GM21367 (cell line): Measurements from ENCODE around the gene ULBP2.

Experiments used
- ATAC-seq: cut with Tn5 transposase; IDR thresholded peaks from one replicate; pipeline ENCODE4 v1.9.1; 2021; ENCODE audit not compliant: unreplicated experiment

ULBP2 gene, protein sequence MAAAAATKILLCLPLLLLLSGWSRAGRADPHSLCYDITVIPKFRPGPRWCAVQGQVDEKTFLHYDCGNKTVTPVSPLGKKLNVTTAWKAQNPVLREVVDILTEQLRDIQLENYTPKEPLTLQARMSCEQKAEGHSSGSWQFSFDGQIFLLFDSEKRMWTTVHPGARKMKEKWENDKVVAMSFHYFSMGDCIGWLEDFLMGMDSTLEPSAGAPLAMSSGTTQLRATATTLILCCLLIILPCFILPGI

GRCh38 chr6:149941583-149942460 lies at the start of gene ULBP2:
ULBP2 (plus strand) TSS chr6:149942014; CDS start chr6:149942073, 59 bp downstream.
- ATAC-seq: no peak

DNA sequence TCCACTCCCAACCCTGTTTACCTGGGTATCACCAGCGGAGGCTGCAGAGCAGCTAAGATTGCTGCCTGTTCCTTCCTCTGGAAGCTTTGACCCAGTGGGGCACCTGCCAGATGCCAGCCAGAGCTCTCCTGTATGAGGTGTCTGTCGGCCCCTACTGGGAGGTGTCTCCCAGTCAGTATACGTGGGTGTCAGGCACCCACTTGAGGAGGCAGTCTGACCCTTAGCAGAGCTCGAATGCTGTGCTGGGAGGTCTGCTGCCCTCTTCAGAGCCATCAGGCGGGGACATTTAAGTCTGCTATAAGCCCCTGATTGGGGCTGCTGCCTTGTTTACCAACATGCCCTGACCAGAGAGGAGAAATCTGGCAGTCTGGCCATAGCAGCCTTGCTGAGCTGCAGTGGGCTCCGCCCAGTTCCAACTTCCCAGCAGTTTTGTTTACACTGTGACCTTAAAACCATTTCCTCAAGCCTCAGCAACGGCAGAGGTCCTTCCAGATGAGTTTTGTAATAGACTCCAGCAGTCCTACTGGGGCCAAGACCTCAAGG lies 46.7 kb upstream of the ULBP2 start:
- no peak for ATAC-seq

DNA sequence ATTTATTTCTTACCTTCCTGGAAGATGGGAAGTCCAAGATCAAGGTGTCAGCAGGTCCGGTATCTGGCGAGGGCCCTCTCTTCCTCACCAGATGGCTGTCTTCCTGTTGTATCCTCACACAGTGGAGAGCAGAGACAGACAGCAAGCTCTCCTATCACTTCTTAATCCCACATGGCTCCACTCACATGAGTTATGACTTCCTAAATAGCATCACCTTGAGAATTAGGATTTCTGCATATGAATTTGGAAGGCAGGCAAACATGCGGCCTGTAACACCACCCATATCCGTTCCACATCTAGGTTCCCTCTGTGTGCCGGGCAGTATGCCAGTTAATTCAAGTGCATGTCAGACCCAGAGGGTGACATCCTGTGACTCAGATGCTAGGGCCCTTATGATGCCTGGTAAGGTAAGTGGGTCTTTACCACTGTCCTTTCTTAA lies 46.0 kb upstream of the ULBP2 start:
- no peak for ATAC-seq

GRCh38 chr6:149896491-149896890 lies 45.3 kb upstream of the ULBP2 start:
- no peak for ATAC-seq

DNA sequence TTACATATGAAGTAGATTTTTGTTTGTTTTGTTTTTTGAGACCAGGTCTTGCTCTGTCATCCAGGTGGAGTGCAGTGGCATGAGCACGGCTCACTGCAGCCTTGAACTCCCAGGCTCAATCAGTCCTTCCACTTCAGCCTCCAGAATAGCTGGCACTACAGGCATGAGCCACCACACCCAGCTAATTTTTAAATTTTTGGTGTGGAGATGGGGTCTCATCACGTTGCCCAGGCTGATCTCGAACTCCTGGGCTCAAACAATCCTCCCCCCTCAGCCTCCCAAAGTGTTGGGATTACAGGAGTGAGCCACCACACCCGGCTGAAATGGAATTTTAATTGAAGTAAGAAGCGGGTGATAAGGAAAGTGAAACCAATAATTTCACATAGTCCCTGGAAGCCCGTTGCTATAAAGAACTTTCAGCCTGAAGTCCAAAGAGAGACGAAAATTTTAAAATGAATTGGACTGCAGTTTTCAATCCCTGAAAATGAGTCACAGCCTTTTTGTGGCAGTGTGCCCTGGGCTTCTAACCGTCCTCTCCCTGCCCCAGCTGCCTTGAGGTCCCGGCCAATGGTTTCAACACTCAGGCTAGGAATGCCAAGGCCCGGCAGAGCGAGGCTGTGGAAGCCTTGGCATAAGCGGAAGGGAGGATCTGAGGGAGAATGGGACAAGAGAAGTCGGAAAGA lies 44.7 kb upstream of the ULBP2 start:
- ATAC-seq: no peak

GRCh38 chr6:149897855-149898744 lies 43.7 kb upstream of the ULBP2 start, which contains the start of gene RAET1E:
RAET1E (minus strand) TSS chr6:149898113; CDS start chr6:149890901, 7,212 bp downstream.
- ATAC-seq: no peak

GRCh38 chr6:149898966-149899365 lies 42.8 kb upstream of the ULBP2 start:
- ATAC-seq: no peak

DNA sequence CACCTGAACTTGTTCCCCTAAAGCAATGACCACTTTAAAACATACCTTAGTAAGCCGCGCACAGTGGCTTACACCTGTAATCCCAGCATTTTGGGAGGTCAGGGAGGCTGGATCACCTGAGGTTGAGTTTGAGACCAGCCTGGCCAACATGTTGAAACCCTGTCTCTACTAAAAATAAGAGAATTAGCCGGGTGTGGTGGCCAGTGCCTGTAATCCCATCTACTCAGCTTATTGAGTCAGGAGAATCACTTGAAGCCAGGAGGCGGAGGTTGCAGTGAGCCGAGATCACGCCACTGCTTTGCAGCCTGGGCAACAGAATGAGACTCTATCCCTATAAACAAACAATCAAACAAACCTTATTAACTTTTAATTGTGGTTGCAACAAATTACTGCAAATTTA lies 42.3 kb upstream of the ULBP2 start:
- ATAC-seq: no peak

DNA sequence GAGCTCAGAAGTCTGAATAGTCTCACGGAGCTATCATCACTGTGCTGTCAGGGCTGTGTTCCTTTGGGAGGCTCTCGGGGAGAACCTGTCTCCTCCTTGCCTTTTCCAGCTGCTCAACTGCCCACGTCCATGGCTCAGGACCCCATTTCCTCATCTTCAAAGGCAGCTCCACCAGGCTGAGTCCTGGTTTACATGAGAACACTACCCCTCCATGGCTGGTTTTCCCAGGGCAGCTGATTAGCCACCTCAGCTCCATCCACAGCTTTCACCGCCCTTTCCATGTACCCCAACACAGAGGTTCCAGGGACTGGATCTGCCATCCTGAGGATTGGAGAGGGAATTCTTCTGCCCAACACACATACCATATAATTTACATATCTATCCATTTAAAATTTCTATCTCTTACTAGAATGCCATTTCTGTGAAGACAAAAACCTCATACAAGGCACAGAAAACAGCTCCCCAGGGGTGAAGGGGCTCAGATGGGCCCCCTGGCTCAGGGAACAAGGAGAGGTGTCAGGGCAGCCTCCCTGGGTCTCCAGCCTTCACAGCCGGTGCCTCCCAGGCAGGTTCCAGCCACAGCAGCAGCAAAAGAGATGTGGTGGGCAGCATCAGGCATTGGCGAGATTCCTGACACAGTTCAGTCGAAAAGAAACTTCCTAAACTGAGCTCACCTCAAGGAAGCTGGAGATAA lies 41.7 kb upstream of the ULBP2 start:
- ATAC-seq: no peak

GRCh38 chr6:149900620-149901443 lies 41.0 kb upstream of the ULBP2 start:
- no peak for ATAC-seq

- ATAC-seq: no peak
Observed at GRCh38 chr6:149901444-149902140, 40.2 kb upstream of the ULBP2 start.

GRCh38 chr6:149903938-149904611 lies 37.7 kb upstream of the ULBP2 start:
- ATAC-seq: no peak

GRCh38 chr6:149904661-149905370 lies 37.0 kb upstream of the ULBP2 start:
- no peak for ATAC-seq

GRCh38 chr6:149905371-149905910 lies 36.4 kb upstream of the ULBP2 start:
- ATAC-seq: no peak

DNA sequence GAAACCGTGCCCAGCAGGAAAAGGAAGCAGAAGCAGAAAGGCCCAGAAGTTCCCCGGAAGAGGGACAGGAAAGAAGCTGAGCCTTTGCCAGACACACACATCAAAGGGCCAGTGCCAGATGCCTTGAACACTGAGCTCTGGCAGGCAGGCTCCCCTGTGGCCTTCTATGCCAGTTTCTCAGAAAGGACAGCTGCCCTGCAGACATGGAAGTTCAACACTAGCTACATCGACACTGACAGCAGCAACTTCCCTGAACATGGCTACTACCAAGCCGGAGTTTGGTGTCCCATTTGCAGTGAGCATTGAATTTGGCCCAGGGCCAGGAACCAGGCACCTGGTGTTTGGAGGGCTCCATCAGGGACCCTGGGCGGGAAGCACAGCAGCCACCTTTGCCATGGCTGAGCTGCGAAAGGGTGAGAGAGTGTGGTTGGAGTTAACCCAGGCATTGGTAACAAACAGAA lies 35.9 kb upstream of the ULBP2 start:
- no peak for ATAC-seq

DNA sequence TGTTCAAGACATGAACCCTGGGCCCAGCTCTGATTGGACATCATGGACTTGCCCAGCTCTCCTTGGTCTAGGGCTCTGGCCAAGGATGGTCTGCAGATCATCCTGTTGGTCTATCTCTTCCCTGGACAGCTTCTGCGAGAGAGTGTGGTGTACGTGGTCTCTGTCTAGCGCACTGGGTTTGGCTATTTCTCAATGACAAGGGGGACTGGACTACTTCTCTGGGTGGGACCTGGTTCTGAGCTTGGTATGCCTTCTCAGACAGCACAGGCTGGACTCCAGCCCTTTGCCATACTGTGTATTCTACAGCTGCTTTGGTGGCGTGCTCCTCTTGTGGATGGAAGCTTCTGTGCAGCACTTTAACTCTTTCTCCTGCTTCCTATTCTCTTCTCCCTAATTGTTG lies 35.4 kb upstream of the ULBP2 start:
- ATAC-seq: no peak

- ATAC-seq: no peak
Observed at GRCh38 chr6:149907317-149907716, 34.5 kb upstream of the ULBP2 start.
